Hepatocyte (in vitro differentiated cells): Measurements from ENCODE around the gene PHLDB1. TPM values are rescaled to one million over a fixed set of nuclear protein-coding genes. Genes with fewer than 3 reads are reported as not detected.

Source experiments
- DNase-seq: peaks from one replicate; pipeline ENCODE4 v3.0.0-alpha.2; 2016; ENCODE audit warnings: low spot score
- H2AFZ ChIP-seq: fragments of 200-600 bp; sonication (generic); 2 replicates; pipeline ENCODE4 v1.6.0; 2016; ENCODE audit warnings: antibody characterized with exemption, mild to moderate bottlenecking
- H3K27ac ChIP-seq: fragments of 200-600 bp; sonication (generic); 2 replicates; pipeline ENCODE4 v1.5.1; 2016; ENCODE audit warnings: mild to moderate bottlenecking
- H3K27me3 ChIP-seq: fragments of 200-600 bp; sonication (generic); 2 replicates; pipeline ENCODE4 v1.6.1; 2016
- H3K36me3 ChIP-seq: fragments of 200-600 bp; sonication (generic); replicated peaks from 2 replicates; pipeline ENCODE4 v1.5.1; 2016; ENCODE audit warnings: low read depth; ENCODE audit not compliant: insufficient read depth
- H3K4me1 ChIP-seq: fragments of 200-600 bp; sonication (generic); 2 replicates; pipeline ENCODE4 v1.5.1; 2016; ENCODE audit warnings: mild to moderate bottlenecking, moderate library complexity; ENCODE audit not compliant: insufficient read depth
- H3K4me2 ChIP-seq: fragments of 200-600 bp; sonication (generic); 2 replicates; pipeline ENCODE4 v1.6.0; 2016
- H3K4me3 ChIP-seq: fragments of 200-600 bp; sonication (generic); 2 replicates; pipeline ENCODE4 v1.5.1; 2016; ENCODE audit warnings: mild to moderate bottlenecking
- H3K79me2 ChIP-seq: fragments of 200-600 bp; sonication (generic); 2 replicates; pipeline ENCODE4 v1.6.0; 2017; ENCODE audit warnings: mild to moderate bottlenecking
- H3K9me2 ChIP-seq: fragments of 200-600 bp; sonication (generic); replicated peaks from 2 replicates; pipeline ENCODE4 v1.6.0; 2017; ENCODE audit warnings: mild to moderate bottlenecking; ENCODE audit not compliant: insufficient read depth
- H3K9me3 ChIP-seq: fragments of 200-600 bp; sonication (generic); 2 replicates; pipeline ENCODE4 v1.5.1; 2016; ENCODE audit warnings: low read depth, mild to moderate bottlenecking
- H4K20me1 ChIP-seq: fragments of 200-600 bp; sonication (generic); 2 replicates; pipeline ENCODE4 v1.6.0; 2016; ENCODE audit warnings: mild to moderate bottlenecking; ENCODE audit not compliant: insufficient read depth, poor library complexity, severe bottlenecking
- CTCF ChIP-seq: fragments of 200-600 bp; sonication (generic); IDR thresholded peaks from 2 replicates; pipeline ENCODE4 v1.5.1; 2016; ENCODE audit warnings: antibody characterized with exemption, mild to moderate bottlenecking; ENCODE audit not compliant: poor library complexity
- EZH2 ChIP-seq: fragments of 200-600 bp; sonication (generic); IDR thresholded peaks from 2 replicates; pipeline ENCODE4 v1.6.1; 2016; ENCODE audit warnings: antibody characterized with exemption, mild to moderate bottlenecking, borderline replicate concordance
- EZH2phosphoT487 ChIP-seq: fragments of 200-600 bp; sonication (generic); IDR thresholded peaks from one replicate; pipeline ENCODE4 v1.6.1; 2018; ENCODE audit warnings: antibody characterized with exemption, mild to moderate bottlenecking, low read depth, moderate library complexity; ENCODE audit not compliant: unreplicated experiment, severe bottlenecking
- WGBS: methylation state at CpG from one replicate; pipeline ENCODE4 v1.1.6; 2016; ENCODE audit warnings: low lambda C conversion rate; ENCODE audit errors: missing lambda C conversion rate; 5-methylcytosine and 5-hydroxymethylcytosine counted together
- polyA plus RNA-seq: library from polyadenylated mRNA; unstranded; fragments of >200 nt; fragmentation: Nextera tagmentation; extraction: Ambion mirVana; gene quantifications from 2 replicates; pipeline ENCODE4 v1.2.1, GENCODE V29; 2016
- total RNA-seq: library from RNA; depleted of rRNA; stranded (reverse); fragments of >200 nt; gene quantifications from 2 replicates; pipeline ENCODE4 v1.2.3, GENCODE V29; 2014

Gene PHLDB1
- total and polyA plus RNA-seq, 2 experiments from 2014 or later, result 51.8 to 71.1 TPM

GRCh38 chr11:118625036-118625690 lies 17.7 kb downstream of the PHLDB1 start:
- Histone ChIP-seq H3K9me2 (no peaks in the 10 kb centered on the region), H3K9me3 (no peaks in the 10 kb centered on the region), H2AFZ (no peak overlapping the region), H4K20me1 (no peaks in the 10 kb centered on the region), H3K36me3 (no peaks in the 10 kb centered on the region), H3K79me2 (peaks cover 24% of the 10 kb centered on the region), H3K27ac (no peak overlapping the region), H3K27me3 (no peaks in the 10 kb centered on the region), H3K4me3 (no peak overlapping the region), H3K4me1 (peaks cover 27% of the 10 kb centered on the region), H3K4me2 (no peak overlapping the region)
- no peak for DNase-seq
- over 99% methylated on average over 6 of the region's 6 CpGs for WGBS
- TF ChIP-seq EZH2 (no peak), EZH2phosphoT487 (no peak), CTCF (no peak)

GRCh38 chr11:118625976-118626375 lies 18.6 kb downstream of the PHLDB1 start:
- H3K27ac ChIP-seq, result no peak overlapping the region
- H3K4me3 ChIP-seq, result no peak overlapping the region
- no peak for TF ChIP-seq CTCF
- TF ChIP-seq EZH2phosphoT487, result no peak
- no peak for TF ChIP-seq EZH2
- H2AFZ ChIP-seq, result no peak overlapping the region
- no peaks in the 10 kb centered on the region for H3K9me3 ChIP-seq
- peaks cover 19% of the 10 kb centered on the region for H3K4me1 ChIP-seq
- H4K20me1 ChIP-seq, result no peaks in the 10 kb centered on the region
- WGBS, result 91% methylated on average over 2 of the region's 2 CpGs
- DNase-seq, result no peak
- H3K27me3 ChIP-seq, result no peaks in the 10 kb centered on the region
- H3K79me2 ChIP-seq, result peaks cover 17% of the 10 kb centered on the region
- no peaks in the 10 kb centered on the region for H3K36me3 ChIP-seq
- no peaks in the 10 kb centered on the region for H3K9me2 ChIP-seq
- H3K4me2 ChIP-seq, result no peak overlapping the region

- Histone ChIP-seq H3K4me3 (no peak overlapping the region), H3K9me3 (no peaks in the 10 kb centered on the region), H3K36me3 (no peaks in the 10 kb centered on the region), H3K27me3 (no peaks in the 10 kb centered on the region), H3K4me1 (peaks cover 9% of the 10 kb centered on the region), H4K20me1 (no peaks in the 10 kb centered on the region), H3K9me2 (no peaks in the 10 kb centered on the region), H2AFZ (no peak overlapping the region), H3K4me2 (no peak overlapping the region), H3K79me2 (peaks cover 8% of the 10 kb centered on the region), H3K27ac (no peak overlapping the region)
- 95% methylated on average over 10 of the region's 10 CpGs for WGBS
- no peak for DNase-seq
- TF ChIP-seq EZH2phosphoT487 (no peak), CTCF (no peak), EZH2 (no peak)
Observed at GRCh38 chr11:118627566-118627965, 20.2 kb downstream of the PHLDB1 start.

- DNase-seq, result no peak
- Histone ChIP-seq H3K36me3 (no peaks in the 10 kb centered on the region), H3K27ac (no peak overlapping the region), H3K4me3 (no peak overlapping the region), H2AFZ (no peak overlapping the region), H3K4me1 (peaks cover 5% of the 10 kb centered on the region), H3K27me3 (no peaks in the 10 kb centered on the region), H4K20me1 (no peaks in the 10 kb centered on the region), H3K4me2 (no peak overlapping the region), H3K9me3 (no peaks in the 10 kb centered on the region), H3K79me2 (peaks cover 8% of the 10 kb centered on the region), H3K9me2 (no peaks in the 10 kb centered on the region)
- TF ChIP-seq EZH2 (no peak), EZH2phosphoT487 (no peak), CTCF (no peak)
- 96% methylated on average over 17 of the region's 20 CpGs for WGBS
Observed at GRCh38 chr11:118628031-118628430, 20.6 kb downstream of the PHLDB1 start.
